Memory B cell (primary cell): ENCODE data around the gene DCLK2.

Source experiments
- ATAC-seq: fragments of 150-1000 bp; cut with Tn5 transposase; 2 replicates; pipeline ENCODE4 v1.10.0; 2021; ENCODE audit warnings: low read depth, mild to moderate bottlenecking, moderate library complexity
- DNase-seq, 2 donors: peaks; one replicate each; pipeline ENCODE4 v3.0.0; 2022; ENCODE audit warnings: low spot score in 2 of 2
- H3K27ac Mint-ChIP-seq: one replicate; pipeline ENCODE4 v1.8.0; 2022; ENCODE audit warnings: mild to moderate bottlenecking, moderate library complexity, mixed read lengths
- H3K27me3 Mint-ChIP-seq: one replicate; pipeline ENCODE4 v1.8.0; 2022; ENCODE audit warnings: mixed read lengths
- H3K36me3 Mint-ChIP-seq: one replicate; pipeline ENCODE4 v1.8.0; 2022; ENCODE audit warnings: mild to moderate bottlenecking, mixed read lengths
- H3K4me1 Mint-ChIP-seq: one replicate; pipeline ENCODE4 v1.8.0; 2022; ENCODE audit warnings: mixed read lengths
- H3K4me3 Mint-ChIP-seq: one replicate; pipeline ENCODE4 v1.8.0; 2022; ENCODE audit warnings: mild to moderate bottlenecking, moderate library complexity, mixed read lengths
- H3K9me3 Mint-ChIP-seq: one replicate; pipeline ENCODE4 v1.8.0; 2022; ENCODE audit warnings: mixed read lengths

Gene DCLK2

DNA sequence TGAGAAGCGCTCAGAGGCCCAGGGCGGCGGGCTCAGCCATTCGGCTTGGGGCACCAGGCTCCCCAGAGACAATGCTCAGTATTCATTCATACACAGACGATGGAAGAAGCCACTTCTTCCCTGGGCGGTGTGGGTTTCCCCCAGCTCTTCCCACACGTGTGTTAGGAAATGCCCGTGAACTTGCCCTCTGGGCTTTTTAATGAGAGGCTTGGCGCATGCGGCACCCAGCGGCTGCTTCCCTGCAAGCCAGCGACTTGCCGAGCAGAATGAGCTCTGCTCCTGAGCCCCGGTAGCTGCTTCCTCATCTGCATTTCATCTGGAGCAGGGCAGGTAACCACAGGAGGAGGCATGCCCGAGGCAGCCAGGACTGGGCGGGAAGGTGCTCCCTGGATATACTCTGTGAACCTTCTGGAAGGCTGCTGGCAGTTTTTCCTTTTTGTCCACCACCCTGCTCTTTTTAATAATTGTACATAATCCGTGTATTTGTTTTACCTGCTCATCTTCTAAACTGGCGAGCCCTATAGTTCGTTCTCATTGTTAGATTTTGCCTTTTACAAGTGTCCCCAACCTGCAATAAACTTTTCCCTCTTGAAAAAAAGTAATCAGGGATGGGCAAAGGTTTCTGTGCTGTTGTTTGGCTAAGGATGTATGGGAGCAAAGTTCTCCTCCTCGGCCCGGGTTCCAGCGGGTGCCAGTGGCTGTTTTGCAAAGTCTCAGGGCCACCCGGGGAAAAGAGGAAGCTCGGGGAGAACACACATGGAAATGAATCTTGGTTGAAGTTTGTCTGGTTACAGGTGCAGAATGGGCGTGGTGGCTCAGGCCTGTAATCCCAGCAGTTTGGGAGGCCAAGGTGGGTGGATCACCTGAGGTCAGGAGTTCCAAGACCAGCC, 178.8 kb downstream of the DCLK2 start:
- Mint-ChIP-seq H3K27ac (peak overlapping the region; percentile 36), H3K36me3 (peaks cover 4% of the 10 kb centered on the region), H3K9me3 (no peaks in the 10 kb centered on the region), H3K27me3 (no peaks in the 10 kb centered on the region), H3K4me1 (no peaks in the 10 kb centered on the region), H3K4me3 (no peak overlapping the region)
- no peak for ATAC-seq
- DNase-seq: no peak

DNA sequence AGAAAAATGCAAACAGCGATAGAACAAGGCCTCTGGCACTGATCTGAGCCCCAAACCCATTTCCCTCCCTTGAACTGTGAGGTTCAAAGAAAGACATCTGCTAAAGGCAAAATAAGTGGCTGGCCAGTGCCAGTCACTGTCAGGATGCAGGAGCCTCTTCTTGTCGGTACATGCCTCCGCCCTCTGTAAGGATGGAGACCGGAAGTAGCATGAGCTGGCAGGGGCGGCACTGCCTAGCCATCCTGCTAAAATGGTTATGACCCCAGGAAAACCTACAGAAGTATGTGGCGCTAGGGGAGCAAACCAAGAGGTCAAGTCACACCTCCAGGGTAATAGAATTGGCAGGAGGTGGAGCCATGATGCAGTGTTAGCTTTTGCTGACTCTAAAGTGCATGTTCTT, 180.3 kb downstream of the DCLK2 start:
- H3K36me3 Mint-ChIP-seq: peaks cover 10% of the 10 kb centered on the region
- no peaks in the 10 kb centered on the region for H3K27me3 Mint-ChIP-seq
- H3K4me3 Mint-ChIP-seq: no peak overlapping the region
- ATAC-seq: no peak
- H3K27ac Mint-ChIP-seq: no peak overlapping the region
- no peaks in the 10 kb centered on the region for H3K4me1 Mint-ChIP-seq
- DNase-seq: no peak
- no peaks in the 10 kb centered on the region for H3K9me3 Mint-ChIP-seq

DNA sequence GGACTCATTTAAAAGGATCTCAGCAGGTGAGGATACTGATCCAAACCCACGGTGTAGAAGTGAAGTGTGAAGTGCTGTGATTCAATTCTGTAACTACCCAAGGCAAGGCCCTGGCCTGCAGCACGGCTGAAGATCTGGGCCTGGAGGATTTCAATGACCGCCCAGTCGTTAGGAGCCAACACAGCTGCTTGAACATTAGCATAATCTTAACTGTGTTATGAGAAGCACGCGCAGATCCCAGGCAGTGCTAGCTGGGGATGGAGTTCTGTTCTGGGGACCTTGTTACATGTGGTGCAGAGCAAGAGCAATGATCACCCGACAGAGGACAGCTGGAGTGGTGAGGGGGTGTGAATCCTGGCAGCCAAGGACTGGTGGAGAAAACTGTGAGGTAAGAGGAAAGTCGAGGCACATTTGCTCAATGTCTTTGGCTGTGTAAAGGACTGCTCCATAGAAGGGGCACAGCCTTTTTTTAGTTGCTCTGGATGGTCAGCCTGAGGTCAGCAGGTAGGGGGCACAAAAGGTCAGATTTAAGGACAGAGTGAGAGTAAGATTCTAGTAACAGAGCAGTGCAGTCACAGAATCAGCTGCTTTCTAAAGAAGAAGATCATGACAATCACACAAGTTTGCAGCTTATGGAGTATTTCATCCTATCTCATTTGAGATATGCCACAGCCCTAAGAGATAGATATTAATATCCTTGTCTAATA, 181.8 kb downstream of the DCLK2 start:
- ATAC-seq (no peak), DNase-seq (no peak)
- peaks cover 18% of the 10 kb centered on the region for H3K36me3 Mint-ChIP-seq
- no peak overlapping the region for H3K27ac Mint-ChIP-seq
- no peak overlapping the region for H3K4me3 Mint-ChIP-seq
- H3K9me3 Mint-ChIP-seq: no peaks in the 10 kb centered on the region
- no peaks in the 10 kb centered on the region for H3K4me1 Mint-ChIP-seq
- no peaks in the 10 kb centered on the region for H3K27me3 Mint-ChIP-seq

DNA sequence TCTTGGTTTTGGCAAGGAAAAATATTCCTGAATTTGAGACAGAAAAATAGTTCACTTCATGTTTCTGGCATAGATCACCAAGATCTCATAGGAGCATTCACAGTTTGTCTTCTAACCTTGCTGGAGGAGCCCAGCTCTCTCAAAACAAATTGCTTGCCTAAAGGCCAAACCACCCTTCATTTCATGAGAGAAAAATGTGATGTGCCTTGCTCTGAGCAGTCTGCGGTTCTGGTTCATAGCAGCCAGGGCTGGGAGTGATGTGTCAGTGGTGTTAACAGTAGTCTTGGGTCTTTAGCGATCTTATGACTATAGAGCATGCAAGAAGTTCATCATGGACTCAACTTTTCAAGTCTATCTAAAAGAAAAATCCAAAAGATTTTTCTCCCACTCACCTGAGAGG, 183.3 kb downstream of the DCLK2 start:
- no peak overlapping the region for H3K27ac Mint-ChIP-seq
- H3K27me3 Mint-ChIP-seq: no peaks in the 10 kb centered on the region
- no peaks in the 10 kb centered on the region for H3K9me3 Mint-ChIP-seq
- no peak overlapping the region for H3K4me3 Mint-ChIP-seq
- no peaks in the 10 kb centered on the region for H3K4me1 Mint-ChIP-seq
- no peak for DNase-seq
- no peak for ATAC-seq
- peaks cover 26% of the 10 kb centered on the region for H3K36me3 Mint-ChIP-seq

DNA sequence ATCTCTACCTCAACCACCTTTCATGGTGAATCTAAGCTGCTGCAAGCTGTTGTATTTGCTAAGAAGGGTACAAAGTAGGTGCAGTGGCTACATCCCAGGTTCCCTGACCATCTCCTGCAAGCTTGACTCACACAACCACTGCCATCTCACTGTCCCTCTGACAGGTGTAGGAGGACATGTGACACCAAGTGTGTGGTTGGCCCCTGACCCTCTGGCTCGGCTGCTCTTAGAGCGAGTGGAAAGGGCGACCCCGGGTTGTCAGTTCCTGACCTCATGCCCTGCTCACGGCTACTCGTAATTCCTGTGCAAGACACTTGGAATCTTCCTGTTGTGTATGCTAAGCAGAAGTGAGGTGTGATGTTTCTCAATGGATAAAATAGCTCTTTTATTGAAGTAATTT, 184.4 kb downstream of the DCLK2 start:
- no peak overlapping the region for H3K4me3 Mint-ChIP-seq
- H3K27ac Mint-ChIP-seq: peak overlapping the region; percentile 47
- no peaks in the 10 kb centered on the region for H3K27me3 Mint-ChIP-seq
- ATAC-seq: no peak
- no peaks in the 10 kb centered on the region for H3K9me3 Mint-ChIP-seq
- no peak for DNase-seq
- H3K4me1 Mint-ChIP-seq: no peaks in the 10 kb centered on the region
- H3K36me3 Mint-ChIP-seq: peaks cover 35% of the 10 kb centered on the region

DNA sequence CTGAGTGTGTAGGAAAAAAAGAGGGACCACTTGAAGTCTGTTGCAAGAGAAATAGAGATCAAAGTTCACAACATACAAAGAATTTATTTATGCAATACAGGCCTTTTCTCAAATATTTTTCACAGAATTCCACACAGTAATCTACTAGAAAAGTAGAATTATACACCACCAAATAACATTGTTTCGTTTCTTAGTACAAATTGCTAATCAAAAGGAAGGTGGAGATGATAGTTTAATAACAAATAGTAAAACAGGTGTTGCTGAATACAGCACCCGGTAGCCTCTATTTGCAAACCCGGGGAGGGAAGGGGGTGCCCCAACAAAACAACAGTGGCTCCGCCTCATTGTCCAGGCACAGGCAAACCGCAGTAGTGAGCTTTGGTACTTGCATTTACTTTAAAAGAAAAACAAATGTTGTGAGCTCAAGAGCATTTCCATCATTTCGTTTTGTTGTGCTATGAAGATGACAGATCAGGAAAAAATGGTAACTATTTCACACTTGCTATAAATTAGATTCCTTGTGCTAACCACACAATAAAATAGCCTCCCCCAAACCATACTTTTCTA, 186.4 kb downstream of the DCLK2 start:
- Mint-ChIP-seq H3K9me3 (no peaks in the 10 kb centered on the region), H3K36me3 (peaks cover 44% of the 10 kb centered on the region), H3K4me3 (no peak overlapping the region), H3K4me1 (no peaks in the 10 kb centered on the region), H3K27ac (no peak overlapping the region), H3K27me3 (no peaks in the 10 kb centered on the region)
- ATAC-seq (no peak), DNase-seq (no peak)

DNA sequence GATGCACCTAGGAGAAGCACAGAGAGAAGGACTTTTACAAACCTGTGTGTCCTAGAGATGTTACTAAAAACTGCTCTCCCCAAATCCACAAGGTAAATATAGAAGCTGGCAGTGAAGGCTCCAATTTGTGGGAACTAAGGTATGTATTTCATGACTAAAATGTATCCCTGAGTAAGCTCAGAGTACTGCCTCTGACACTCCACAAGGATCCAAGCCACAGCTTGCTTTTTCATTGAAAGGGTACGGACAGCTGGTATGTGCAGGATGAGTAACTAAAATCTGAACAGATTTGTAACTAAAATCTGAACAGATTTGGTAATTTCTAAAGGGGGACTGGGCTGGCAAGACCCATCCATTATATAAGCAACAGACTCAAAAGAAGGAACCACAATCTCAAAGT, 187.6 kb downstream of the DCLK2 start:
- H3K27me3 Mint-ChIP-seq: no peaks in the 10 kb centered on the region
- no peaks in the 10 kb centered on the region for H3K4me1 Mint-ChIP-seq
- H3K9me3 Mint-ChIP-seq: no peaks in the 10 kb centered on the region
- DNase-seq (no peak), ATAC-seq (no peak)
- H3K4me3 Mint-ChIP-seq: no peak overlapping the region
- peaks cover 49% of the 10 kb centered on the region for H3K36me3 Mint-ChIP-seq
- H3K27ac Mint-ChIP-seq: no peak overlapping the region

DNA sequence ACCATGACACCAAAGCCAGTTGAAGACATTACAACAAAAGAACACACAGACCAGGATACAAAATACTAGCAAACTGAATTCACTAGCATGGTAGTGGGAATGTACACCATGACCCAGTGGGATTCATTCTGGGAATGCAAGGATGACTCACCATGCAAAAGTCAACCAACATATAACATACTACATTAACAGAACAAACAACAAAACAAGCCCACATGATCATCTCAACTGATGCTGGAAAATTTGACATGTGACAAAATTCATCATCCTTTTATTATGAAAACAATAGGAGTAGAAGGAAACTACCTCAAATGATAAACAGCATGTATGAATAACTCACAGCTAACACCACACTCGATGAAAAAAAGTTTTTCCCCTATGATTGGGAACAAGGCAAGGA, 190.2 kb downstream of the DCLK2 start:
- DNase-seq (no peak), ATAC-seq (no peak)
- Mint-ChIP-seq H3K27ac (no peak overlapping the region), H3K4me3 (no peak overlapping the region), H3K4me1 (no peaks in the 10 kb centered on the region), H3K9me3 (no peaks in the 10 kb centered on the region), H3K27me3 (no peaks in the 10 kb centered on the region), H3K36me3 (peaks cover 54% of the 10 kb centered on the region)

DNA sequence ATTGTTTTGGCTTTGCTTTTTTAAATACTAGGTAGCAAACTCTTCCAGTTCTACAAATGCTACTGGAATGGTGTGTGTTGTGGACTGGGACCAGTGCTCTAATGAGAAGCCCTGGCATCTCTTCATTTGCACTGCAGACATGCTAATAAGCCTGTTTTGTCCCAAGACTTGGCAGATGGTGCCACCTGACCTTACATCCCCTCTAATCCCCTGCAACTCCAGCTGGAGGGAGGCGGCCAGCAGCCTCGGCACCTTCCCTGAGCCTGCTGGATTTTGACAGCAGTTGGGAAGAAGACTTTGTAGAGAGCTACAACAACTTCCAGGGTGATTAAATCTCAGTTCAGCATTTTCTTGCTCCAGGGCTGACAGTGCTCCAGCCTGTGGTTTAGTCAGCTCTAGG, 200.0 kb downstream of the DCLK2 start:
- no peaks in the 10 kb centered on the region for H3K4me1 Mint-ChIP-seq
- H3K27ac Mint-ChIP-seq: no peak overlapping the region
- no peak for DNase-seq
- peaks cover 83% of the 10 kb centered on the region for H3K36me3 Mint-ChIP-seq
- H3K27me3 Mint-ChIP-seq: no peaks in the 10 kb centered on the region
- peaks cover 4% of the 10 kb centered on the region for H3K9me3 Mint-ChIP-seq
- H3K4me3 Mint-ChIP-seq: no peak overlapping the region
- ATAC-seq: no peak

DNA sequence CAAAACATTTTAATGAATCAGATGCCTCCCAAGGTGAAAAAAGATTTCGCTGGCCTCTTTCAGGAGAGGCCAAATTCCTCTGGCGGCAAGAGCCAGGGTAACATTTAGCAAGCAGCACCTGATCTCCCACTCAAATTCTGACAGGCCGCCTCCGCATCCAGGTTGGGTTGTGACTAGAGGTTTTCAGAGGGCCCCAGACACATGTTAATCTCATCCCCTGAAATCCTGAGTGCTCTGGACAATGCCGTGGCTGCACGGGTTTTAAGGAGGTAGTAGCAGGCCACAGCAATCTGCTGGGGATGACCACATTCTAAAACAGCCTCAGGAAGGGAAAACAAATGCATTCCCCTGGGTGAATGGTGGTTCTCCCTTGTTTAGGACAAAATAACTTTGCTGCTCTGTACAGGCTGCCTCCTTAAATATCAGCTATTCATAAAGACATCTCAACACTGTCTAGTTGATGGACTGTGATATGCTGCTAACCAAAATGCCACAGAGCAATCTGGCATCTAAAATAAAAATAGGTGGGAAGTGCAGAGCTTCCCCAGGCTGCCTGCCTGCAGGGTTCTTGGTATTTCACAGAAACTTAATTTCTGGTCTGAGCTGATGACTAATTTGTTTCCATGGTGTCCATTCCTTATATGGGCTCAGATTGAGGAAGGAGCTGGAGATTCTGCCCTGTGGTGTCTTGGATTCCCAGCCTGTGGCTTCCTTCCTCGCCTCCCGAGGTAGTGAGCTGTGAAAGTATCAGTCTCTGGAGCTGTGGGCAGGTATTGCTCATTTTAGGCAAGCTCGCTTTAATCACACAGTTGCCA, 202.0 kb downstream of the DCLK2 start:
- Mint-ChIP-seq H3K36me3 (peaks cover 73% of the 10 kb centered on the region), H3K27ac (no peak overlapping the region), H3K4me3 (no peak overlapping the region), H3K4me1 (no peaks in the 10 kb centered on the region), H3K9me3 (peaks cover 4% of the 10 kb centered on the region), H3K27me3 (no peaks in the 10 kb centered on the region)
- ATAC-seq (no peak), DNase-seq (no peak)

DNA sequence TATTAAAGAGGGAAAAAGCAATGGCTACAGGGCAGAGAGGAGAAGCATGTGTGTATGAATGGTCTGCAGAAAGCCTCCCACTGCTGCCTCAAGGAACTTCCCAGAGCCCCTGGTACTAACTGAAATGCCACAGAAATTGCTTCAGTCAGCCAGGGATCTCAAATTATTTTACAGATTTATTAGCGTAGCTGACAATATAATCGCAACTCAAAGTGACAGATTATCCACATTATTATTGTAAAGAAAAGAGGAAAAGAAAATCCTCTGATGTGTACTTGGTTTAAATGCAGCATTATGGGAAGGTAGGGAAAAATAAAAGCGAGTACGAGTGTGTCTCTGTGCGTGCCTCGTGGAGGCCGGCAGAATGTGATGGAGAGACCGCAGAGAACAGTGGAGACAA, 202.7 kb downstream of the DCLK2 start:
- H3K4me1 Mint-ChIP-seq: no peaks in the 10 kb centered on the region

DNA sequence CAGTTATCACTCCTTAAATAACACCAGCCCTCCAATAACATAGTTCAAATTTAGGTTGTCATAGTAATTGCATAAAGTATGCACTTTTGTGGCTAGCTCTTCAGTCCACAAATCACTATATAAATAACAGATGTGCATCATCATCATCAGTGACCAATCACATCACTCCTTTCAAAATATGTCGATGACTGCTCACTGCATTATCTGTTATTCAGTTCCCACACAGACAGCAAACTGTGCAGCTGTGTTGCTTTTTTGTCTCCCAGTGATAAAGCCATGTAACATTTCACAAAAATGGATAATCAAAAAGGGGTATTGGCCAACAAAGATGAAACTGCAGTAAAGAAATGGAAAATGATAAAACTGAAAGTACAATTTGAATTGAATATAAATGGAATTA, 205.4 kb downstream of the DCLK2 start:
- peaks cover 58% of the 10 kb centered on the region for H3K36me3 Mint-ChIP-seq
- H3K9me3 Mint-ChIP-seq: peaks cover 2% of the 10 kb centered on the region
- H3K4me1 Mint-ChIP-seq: no peaks in the 10 kb centered on the region
- H3K27ac Mint-ChIP-seq: no peak overlapping the region
- no peak overlapping the region for H3K4me3 Mint-ChIP-seq
- DNase-seq (no peak), ATAC-seq (no peak)
- no peaks in the 10 kb centered on the region for H3K27me3 Mint-ChIP-seq

More for the DNA sequence above, 202.7 kb downstream of the DCLK2 start:
- H3K36me3 Mint-ChIP-seq: peaks cover 75% of the 10 kb centered on the region
- H3K4me3 Mint-ChIP-seq: no peak overlapping the region
- no peak for DNase-seq
- H3K9me3 Mint-ChIP-seq: peaks cover 4% of the 10 kb centered on the region
- no peak for ATAC-seq
- no peak overlapping the region for H3K27ac Mint-ChIP-seq
- no peaks in the 10 kb centered on the region for H3K27me3 Mint-ChIP-seq

DNA sequence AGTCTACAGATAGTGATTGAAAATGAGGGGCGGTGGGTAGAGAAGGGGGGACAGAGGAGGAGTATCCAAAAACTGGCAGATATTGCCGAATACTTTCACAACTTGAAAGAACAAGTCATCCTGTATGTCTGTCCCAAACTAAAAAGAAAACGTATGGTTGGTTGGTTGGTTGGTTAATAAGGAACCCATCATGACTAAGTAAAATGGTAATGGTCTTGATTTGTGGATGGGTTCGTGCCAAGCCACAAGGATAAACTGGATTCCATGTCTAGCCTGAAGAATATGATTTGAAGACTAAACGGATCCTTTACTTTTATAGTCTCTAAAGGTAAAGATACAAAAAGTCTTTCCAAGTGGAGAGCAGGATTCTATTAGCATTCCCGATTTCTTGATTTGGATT, 208.4 kb downstream of the DCLK2 start:
- H3K27ac Mint-ChIP-seq: no peak overlapping the region
- no peaks in the 10 kb centered on the region for H3K27me3 Mint-ChIP-seq
- H3K4me3 Mint-ChIP-seq: no peak overlapping the region
- H3K9me3 Mint-ChIP-seq: no peaks in the 10 kb centered on the region
- ATAC-seq (no peak), DNase-seq (no peak)
- no peaks in the 10 kb centered on the region for H3K4me1 Mint-ChIP-seq
- peaks cover 35% of the 10 kb centered on the region for H3K36me3 Mint-ChIP-seq

DNA sequence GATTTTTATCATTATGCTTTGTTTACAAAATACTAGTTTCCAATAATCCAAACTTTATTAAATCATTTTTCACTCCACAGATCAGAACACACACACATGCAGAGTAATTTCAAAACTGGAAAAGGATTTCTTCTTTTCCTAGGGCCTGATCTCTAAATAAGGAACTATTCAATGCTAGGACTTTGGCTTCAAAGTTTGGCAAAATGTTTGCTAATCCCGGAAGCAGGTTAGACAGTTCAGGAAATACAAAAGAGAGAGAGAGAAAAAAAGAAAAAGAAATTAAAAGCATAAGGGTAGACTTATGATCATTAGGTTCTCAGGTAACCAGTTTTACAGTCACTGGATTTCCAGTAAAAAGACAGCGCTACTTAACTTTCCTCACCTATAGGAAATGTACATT, 211.0 kb downstream of the DCLK2 start:
- peaks cover 26% of the 10 kb centered on the region for H3K36me3 Mint-ChIP-seq
- ATAC-seq (no peak), DNase-seq (no peak)
- H3K27ac Mint-ChIP-seq: no peak overlapping the region
- no peaks in the 10 kb centered on the region for H3K27me3 Mint-ChIP-seq
- H3K4me1 Mint-ChIP-seq: no peaks in the 10 kb centered on the region
- no peak overlapping the region for H3K4me3 Mint-ChIP-seq
- peaks cover 3% of the 10 kb centered on the region for H3K9me3 Mint-ChIP-seq
